T-helper 2 cell (primary cell): ENCODE results near the gene RASSF1.

Experiments used
- DNase-seq, 5 experiments: peaks; one replicate each; pipeline versions ENCODE4 v3.0.0 to v3.0.0-alpha.2; 2012 to 2022
- total RNA-seq, 2 donors: gene quantifications; one replicate each; lab custom pipeline; 2026; lab: John Stamatoyannopoulos, UW

Gene RASSF1
- total RNA-seq = 84.4 to 107 reads per million in 2 donors

- peak; percentile 42 to 88 (median 51) for DNase-seq
Measured at GRCh38 chr3:50340448-50341329, at the start of gene RASSF1. RASSF1 (minus strand) TSS chr3:50340836; CDS start chr3:50340805, 31 bp downstream.

GRCh38 chr3:50389414-50389767, 48.8 kb upstream of the RASSF1 start:
- no peak for DNase-seq

GRCh38 chr3:50388720-50389413, 48.2 kb upstream of the RASSF1 start:
- DNase-seq = no peak

GRCh38 chr3:50388016-50388719, 47.5 kb upstream of the RASSF1 start:
- DNase-seq = no peak

GRCh38 chr3:50385754-50386153, 45.1 kb upstream of the RASSF1 start:
- no peak for DNase-seq

GRCh38 chr3:50383750-50384149, 43.1 kb upstream of the RASSF1 start:
- no peak for DNase-seq

- DNase-seq = no peak
Measured at GRCh38 chr3:50382722-50383121, 42.1 kb upstream of the RASSF1 start.

- DNase-seq = no peak
Measured at GRCh38 chr3:50381383-50381782, 40.7 kb upstream of the RASSF1 start.

- DNase-seq = no peak
Measured at GRCh38 chr3:50380405-50381085, 39.9 kb upstream of the RASSF1 start.

GRCh38 chr3:50378757-50379156, 38.1 kb upstream of the RASSF1 start:
- no peak for DNase-seq

GRCh38 chr3:50378024-50378423, 37.4 kb upstream of the RASSF1 start:
- no peak for DNase-seq

GRCh38 chr3:50375258-50375931, 34.8 kb upstream of the RASSF1 start:
- no peak for DNase-seq

GRCh38 chr3:50374363-50375257, 34.0 kb upstream of the RASSF1 start:
- no peak for DNase-seq

GRCh38 chr3:50373146-50374051, 32.8 kb upstream of the RASSF1 start:
- no peak for DNase-seq

GRCh38 chr3:50372349-50372748, 31.7 kb upstream of the RASSF1 start:
- no peak for DNase-seq

- peak in 1 of 5 experiments; percentile 50 for DNase-seq
Measured at GRCh38 chr3:50371133-50371685, 30.6 kb upstream of the RASSF1 start.

GRCh38 chr3:50370594-50370993, 30.0 kb upstream of the RASSF1 start:
- no peak for DNase-seq

- no peak for DNase-seq
Measured at GRCh38 chr3:50369012-50369670, 28.5 kb upstream of the RASSF1 start.

- DNase-seq = no peak
Measured at GRCh38 chr3:50365842-50366220, 25.2 kb upstream of the RASSF1 start.
